CD4-positive, CD25-positive, alpha-beta regulatory T cell (primary cell): ENCODE results near the gene FOXO6. TPM values are rescaled to one million over a fixed set of nuclear protein-coding genes. Genes with fewer than 3 reads are reported as not detected.

ENCODE experiments used
- ATAC-seq, 2 donors: fragments of 150-1000 bp; cut with Tn5 transposase; one replicate each; pipeline ENCODE4 v1.10.0; 2021; ENCODE audit warnings: low read depth in 2 of 2, moderate number of reproducible peaks in 2 of 2, moderate library complexity in 1 of 2
- DNase-seq, 3 donors: peaks; one replicate each; pipeline versions ENCODE4 v3.0.0 to v3.0.0-alpha.2; 2012 to 2022; ENCODE audit warnings: mixed read lengths in 1 of 3
- H3K27ac ChIP-seq: one replicate; pipeline ENCODE4 v1.7.0; 2013; ENCODE audit warnings: mild to moderate bottlenecking, low read length; ENCODE audit not compliant: insufficient read depth, poor library complexity, severe bottlenecking
- H3K27me3 ChIP-seq: one replicate; pipeline ENCODE4 v1.7.0; 2013; ENCODE audit warnings: low read length; ENCODE audit not compliant: control insufficient read depth, insufficient read depth
- H3K36me3 ChIP-seq: one replicate; pipeline ENCODE4 v1.7.0; 2013; ENCODE audit warnings: mild to moderate bottlenecking, low read length, moderate library complexity; ENCODE audit not compliant: control insufficient read depth, insufficient read depth
- H3K4me1 ChIP-seq: 2 replicates; pipeline ENCODE4 v1.7.0; 2013; ENCODE audit warnings: mild to moderate bottlenecking, low read length; ENCODE audit not compliant: insufficient read depth, control insufficient read depth, poor library complexity, severe bottlenecking
- H3K4me3 ChIP-seq: one replicate; pipeline ENCODE4 v1.7.0; 2013; ENCODE audit warnings: low read depth, mild to moderate bottlenecking, low read length, moderate library complexity
- H3K9me3 ChIP-seq, 2 experiments: 1 replicate in 1 of 2; 2 replicates in 1 of 2; pipeline ENCODE4 v1.7.0; 2013; ENCODE audit warnings: low read length in 2 of 2, mild to moderate bottlenecking in 1 of 2, moderate library complexity in 1 of 2; ENCODE audit not compliant: control insufficient read depth in 2 of 2
- H3K27ac Mint-ChIP-seq, 3 donors: one replicate each; pipeline ENCODE4 v1.8.0; 2020 to 2022; ENCODE audit warnings: mild to moderate bottlenecking in 3 of 3, mixed read lengths in 3 of 3, moderate library complexity in 2 of 3
- H3K27me3 Mint-ChIP-seq: one replicate; pipeline ENCODE4 v1.8.0; 2022; ENCODE audit warnings: mild to moderate bottlenecking, mixed read lengths
- H3K36me3 Mint-ChIP-seq: one replicate; pipeline ENCODE4 v1.8.0; 2020; ENCODE audit warnings: mixed read lengths
- H3K4me1 Mint-ChIP-seq, 4 donors: one replicate each; pipeline ENCODE4 v1.8.0; 2020 to 2022; ENCODE audit warnings: mixed read lengths in 4 of 4, mild to moderate bottlenecking in 1 of 4
- H3K4me3 Mint-ChIP-seq, 4 donors: one replicate each; pipeline ENCODE4 v1.8.0; 2020 to 2022; ENCODE audit warnings: mild to moderate bottlenecking in 4 of 4, mixed read lengths in 4 of 4, moderate library complexity in 3 of 4
- H3K9me3 Mint-ChIP-seq, 7 donors: one replicate each; pipeline ENCODE4 v1.8.0; 2020 to 2022; ENCODE audit warnings: mixed read lengths in 7 of 7, mild to moderate bottlenecking in 3 of 7, moderate library complexity in 2 of 7
- polyA plus RNA-seq, 4 donors: library from polyadenylated mRNA; unstranded; fragments of 300-500 nt; fragmentation: Illumina TruSeq; gene quantifications; one replicate each; pipeline ENCODE4 v1.2.3, GENCODE V29; 2021
- total RNA-seq: library from RNA; stranded (reverse); gene quantifications from one replicate; pipeline ENCODE4 v1.2.3, GENCODE V29; 2022

Gene FOXO6
- total and polyA plus RNA-seq, 5 donors from 2014 or later: 0.91 TPM; not detected in 4

- H3K27me3 ChIP-seq: no peaks in the 10 kb centered on the region
- no peaks in the 10 kb centered on the region for H3K27me3 Mint-ChIP-seq
- H3K9me3 ChIP-seq: no peaks in the 10 kb centered on the region
- no peaks in the 10 kb centered on the region for H3K4me1 Mint-ChIP-seq
- H3K27ac Mint-ChIP-seq: no peak overlapping the region
- no peaks in the 10 kb centered on the region for H3K4me1 ChIP-seq
- H3K4me3 Mint-ChIP-seq: no peak overlapping the region
- H3K36me3 ChIP-seq: no peaks in the 10 kb centered on the region
- ATAC-seq (no peak), DNase-seq (no peak)
- H3K36me3 Mint-ChIP-seq: no peaks in the 10 kb centered on the region
- H3K27ac ChIP-seq: no peak overlapping the region
- H3K4me3 ChIP-seq: no peak overlapping the region
- no peaks in the 10 kb centered on the region for H3K9me3 Mint-ChIP-seq
Observed at GRCh38 chr1:41424581-41425118, 63.4 kb downstream of the FOXO6 start.

GRCh38 chr1:41425369-41425768 lies 64.1 kb downstream of the FOXO6 start:
- Histone ChIP-seq H3K27me3 (no peaks in the 10 kb centered on the region), H3K4me3 (no peak overlapping the region), H3K27ac (no peak overlapping the region), H3K4me1 (no peaks in the 10 kb centered on the region), H3K9me3 (no peaks in the 10 kb centered on the region), H3K36me3 (no peaks in the 10 kb centered on the region)
- no peaks in the 10 kb centered on the region for H3K36me3 Mint-ChIP-seq
- ATAC-seq (no peak), DNase-seq (no peak)
- H3K9me3 Mint-ChIP-seq: no peaks in the 10 kb centered on the region
- H3K4me1 Mint-ChIP-seq: no peaks in the 10 kb centered on the region
- no peaks in the 10 kb centered on the region for H3K27me3 Mint-ChIP-seq
- H3K4me3 Mint-ChIP-seq: no peak overlapping the region
- H3K27ac Mint-ChIP-seq: no peak overlapping the region

- no peak overlapping the region for H3K4me3 Mint-ChIP-seq
- Histone ChIP-seq H3K27me3 (no peaks in the 10 kb centered on the region), H3K4me1 (no peaks in the 10 kb centered on the region), H3K4me3 (no peak overlapping the region), H3K27ac (no peak overlapping the region), H3K9me3 (no peaks in the 10 kb centered on the region), H3K36me3 (no peaks in the 10 kb centered on the region)
- H3K9me3 Mint-ChIP-seq: no peaks in the 10 kb centered on the region
- no peak for DNase-seq
- H3K36me3 Mint-ChIP-seq: no peaks in the 10 kb centered on the region
- H3K4me1 Mint-ChIP-seq: no peaks in the 10 kb centered on the region
- no peak for ATAC-seq
- no peak overlapping the region for H3K27ac Mint-ChIP-seq
- no peaks in the 10 kb centered on the region for H3K27me3 Mint-ChIP-seq
Observed at GRCh38 chr1:41426201-41426890, 65.1 kb downstream of the FOXO6 start.

GRCh38 chr1:41427122-41427913 lies 66.1 kb downstream of the FOXO6 start:
- H3K27ac ChIP-seq: no peak overlapping the region
- no peaks in the 10 kb centered on the region for H3K9me3 Mint-ChIP-seq
- no peak for ATAC-seq

GRCh38 chr1:41427916-41428737 lies 66.9 kb downstream of the FOXO6 start:
- Histone ChIP-seq H3K9me3 (no peaks in the 10 kb centered on the region), H3K27me3 (no peaks in the 10 kb centered on the region), H3K4me1 (no peaks in the 10 kb centered on the region), H3K36me3 (no peaks in the 10 kb centered on the region), H3K27ac (no peak overlapping the region), H3K4me3 (no peak overlapping the region)
- no peaks in the 10 kb centered on the region for H3K36me3 Mint-ChIP-seq
- no peaks in the 10 kb centered on the region for H3K4me1 Mint-ChIP-seq
- no peaks in the 10 kb centered on the region for H3K27me3 Mint-ChIP-seq
- H3K27ac Mint-ChIP-seq: no peak overlapping the region
- H3K4me3 Mint-ChIP-seq: no peak overlapping the region
- ATAC-seq (no peak), DNase-seq (no peak)
- H3K9me3 Mint-ChIP-seq: peaks cover 0 to 2% (median 0%) of the 10 kb centered on the region in 7 donors

More at GRCh38 chr1:41427122-41427913, 66.1 kb downstream of the FOXO6 start:
- Mint-ChIP-seq H3K27me3 (no peaks in the 10 kb centered on the region), H3K4me1 (no peaks in the 10 kb centered on the region), H3K36me3 (no peaks in the 10 kb centered on the region), H3K27ac (no peak overlapping the region), H3K4me3 (no peak overlapping the region)
- no peak for DNase-seq
- no peaks in the 10 kb centered on the region for H3K27me3 ChIP-seq
- no peaks in the 10 kb centered on the region for H3K4me1 ChIP-seq
- no peaks in the 10 kb centered on the region for H3K9me3 ChIP-seq
- H3K4me3 ChIP-seq: no peak overlapping the region
- H3K36me3 ChIP-seq: no peaks in the 10 kb centered on the region

- Mint-ChIP-seq H3K4me1 (no peaks in the 10 kb centered on the region), H3K4me3 (no peak overlapping the region), H3K27ac (no peak overlapping the region), H3K36me3 (no peaks in the 10 kb centered on the region), H3K9me3 (peaks cover 0 to 2% (median 0%) of the 10 kb centered on the region in 7 donors), H3K27me3 (peaks cover under 1% of the 10 kb centered on the region)
- H3K4me1 ChIP-seq: no peaks in the 10 kb centered on the region
- H3K4me3 ChIP-seq: no peak overlapping the region
- ATAC-seq: no peak
- H3K9me3 ChIP-seq: no peaks in the 10 kb centered on the region
- DNase-seq: no peak
- H3K27me3 ChIP-seq: no peaks in the 10 kb centered on the region
- no peak overlapping the region for H3K27ac ChIP-seq
- no peaks in the 10 kb centered on the region for H3K36me3 ChIP-seq
Observed at GRCh38 chr1:41428738-41429640, 67.8 kb downstream of the FOXO6 start.

- H3K9me3 ChIP-seq: no peaks in the 10 kb centered on the region
- H3K4me1 Mint-ChIP-seq: no peaks in the 10 kb centered on the region
- peaks cover 0 to 2% (median 0%) of the 10 kb centered on the region in 7 donors for H3K9me3 Mint-ChIP-seq
- DNase-seq (no peak), ATAC-seq (no peak)
- no peaks in the 10 kb centered on the region for H3K27me3 ChIP-seq
- H3K36me3 Mint-ChIP-seq: no peaks in the 10 kb centered on the region
- no peak overlapping the region for H3K27ac ChIP-seq
- H3K27me3 Mint-ChIP-seq: peaks cover 7% of the 10 kb centered on the region
- H3K4me3 Mint-ChIP-seq: no peak overlapping the region
- H3K36me3 ChIP-seq: no peaks in the 10 kb centered on the region
- H3K4me1 ChIP-seq: no peaks in the 10 kb centered on the region
- H3K4me3 ChIP-seq: no peak overlapping the region
- H3K27ac Mint-ChIP-seq: no peak overlapping the region
Observed at GRCh38 chr1:41429641-41430035, 68.4 kb downstream of the FOXO6 start.
